H4 (cell line): Measurements from ENCODE around the gene URM1. TPM values are rescaled to one million over a fixed set of nuclear protein-coding genes. Genes with fewer than 3 reads are reported as not detected.

ENCODE experiments used
- DNase-seq: peaks from one replicate; pipeline ENCODE4 v3.0.0-alpha.2; 2015; ENCODE audit warnings: low spot score
- total RNA-seq: library from RNA; depleted of rRNA; stranded (reverse); fragments of >200 nt; shearing (Covaris generic); gene quantifications from 2 replicates; pipeline ENCODE4 v1.2.3, GENCODE V29; 2014; rRNA removed

URM1 gene
- total RNA-seq, 1 experiment from 2014 or later: 52.3 TPM

GRCh38 chr9:128429513-128430086 lies 58.4 kb downstream of the URM1 start:
- DNase-seq: no peak

- DNase-seq: no peak
Observed at GRCh38 chr9:128431207-128431606, 60.0 kb downstream of the URM1 start.

- no peak for DNase-seq
Observed at GRCh38 chr9:128434340-128434739, 63.2 kb downstream of the URM1 start.

GRCh38 chr9:128435611-128436010 lies 64.4 kb downstream of the URM1 start:
- DNase-seq: no peak

GRCh38 chr9:128438343-128439109 lies 67.4 kb downstream of the URM1 start:
- peak; percentile 81 for DNase-seq

- no peak for DNase-seq
Observed at GRCh38 chr9:128439273-128439672, 68.1 kb downstream of the URM1 start.

Other genes with a start within 250 kb of the URM1 start
- gene PTGES2, start 243.6 kb upstream of the URM1 start, total RNA-seq: 25.7 and 37.0 TPM in 2 replicates
- gene LCN2, start 221.9 kb upstream of the URM1 start, total RNA-seq: 0.19 TPM in 1 of 2 replicates, not detected in the other
- 137 and 245 TPM in 2 replicates for gene BBLN, start 211.1 kb upstream of the URM1 start, total RNA-seq
- 15.5 and 32.0 TPM in 2 replicates for gene CIZ1, start 179.8 kb upstream of the URM1 start, total RNA-seq
- 19.7 and 20.0 TPM in 2 replicates for gene DNM1, start 168.0 kb upstream of the URM1 start, total RNA-seq
- gene GOLGA2, start 95.4 kb upstream of the URM1 start, total RNA-seq: 40.3 and 56.0 TPM in 2 replicates
- 59.5 and 66.7 TPM in 2 replicates for gene SWI5, start 95.1 kb upstream of the URM1 start, total RNA-seq
- gene TRUB2, start 48.9 kb upstream of the URM1 start, total RNA-seq: 13.8 and 15.6 TPM in 2 replicates
- 39.6 and 46.3 TPM in 2 replicates for gene COQ4, start 48.5 kb upstream of the URM1 start, total RNA-seq
- gene SLC27A4, start 30.8 kb upstream of the URM1 start, total RNA-seq: 15.1 and 21.9 TPM in 2 replicates
- 19.0 and 20.8 TPM in 2 replicates for gene CERCAM, start 49.5 kb downstream of the URM1 start, total RNA-seq
- gene ODF2, start 84.6 kb downstream of the URM1 start, total RNA-seq: 28.6 and 30.2 TPM in 2 replicates
- gene GLE1, start 133.3 kb downstream of the URM1 start, total RNA-seq: 30.3 and 35.5 TPM in 2 replicates
- gene SPTAN1, start 181.2 kb downstream of the URM1 start, total RNA-seq: 46.5 and 52.8 TPM in 2 replicates